Neural cell (in vitro differentiated cells): ENCODE measurements around the gene MAD1L1. TPM values are rescaled to one million over a fixed set of nuclear protein-coding genes. Genes with fewer than 3 reads are reported as not detected.

Experiments used
- H2AFZ ChIP-seq: fragments of 200-600, 300-800 bp; sonication (generic), shearing (Covaris generic); 2 replicates; pipeline ENCODE4 v1.6.0; 2014; ENCODE audit warnings: low read depth, mild to moderate bottlenecking, antibody characterized with exemption, low read length, moderate library complexity
- H3F3A ChIP-seq: fragments of 200-600 bp; shearing (Covaris generic); 2 replicates; pipeline ENCODE4 v1.6.1; 2016; ENCODE audit warnings: mild to moderate bottlenecking, moderate library complexity, mixed read lengths, antibody characterized with exemption, low read length; ENCODE audit not compliant: insufficient read depth, poor library complexity, severe bottlenecking
- H3K27ac ChIP-seq: fragments of 200-600, 300-800 bp; sonication (generic), shearing (Covaris generic); 2 replicates; pipeline ENCODE4 v1.5.1; 2014; ENCODE audit warnings: mild to moderate bottlenecking, low read length, moderate library complexity
- H3K27me3 ChIP-seq: fragments of 300-800, 200-600 bp; sonication (generic), shearing (Covaris generic); 2 replicates; pipeline ENCODE4 v1.6.0; 2014; ENCODE audit warnings: mild to moderate bottlenecking, low read depth, low read length, moderate library complexity; ENCODE audit not compliant: insufficient read depth
- H3K36me3 ChIP-seq: fragments of 300-800, 200-600 bp; sonication (generic), shearing (Covaris generic); 2 replicates; pipeline ENCODE4 v1.5.1; 2014; ENCODE audit warnings: mild to moderate bottlenecking, antibody characterized with exemption, low read length, moderate library complexity; ENCODE audit not compliant: insufficient read depth
- H3K4me2 ChIP-seq: fragments of 300-800, 200-600 bp; sonication (generic), shearing (Covaris generic); 2 replicates; pipeline ENCODE4 v1.6.0; 2014; ENCODE audit warnings: mild to moderate bottlenecking, low read length
- H3K4me3 ChIP-seq: fragments of 300-800, 200-600 bp; sonication (generic), shearing (Covaris generic); 2 replicates; pipeline ENCODE4 v1.5.1; 2014; ENCODE audit warnings: mild to moderate bottlenecking, low read length, moderate library complexity
- H3K79me2 ChIP-seq: fragments of 200-600 bp; shearing (Covaris generic); replicated peaks from 2 replicates; pipeline ENCODE4 v1.6.0; 2014; ENCODE audit warnings: mild to moderate bottlenecking, low read length, moderate library complexity; ENCODE audit not compliant: insufficient read depth
- H3K9ac ChIP-seq: fragments of 300-800, 200-600 bp; sonication (generic), shearing (Covaris generic); 2 replicates; pipeline ENCODE4 v1.6.1; 2016; ENCODE audit warnings: mild to moderate bottlenecking, low read length, mixed read lengths
- H3K9me2 ChIP-seq: fragments of 200-600 bp; shearing (Covaris generic); 2 replicates; pipeline ENCODE4 v1.6.1; 2016; ENCODE audit warnings: mild to moderate bottlenecking, low read length, mixed read lengths; ENCODE audit not compliant: insufficient read depth
- H3K9me3 ChIP-seq: fragments of 200-600, 300-800 bp; sonication (generic), shearing (Covaris generic); 2 replicates; pipeline ENCODE4 v1.6.1; 2016; ENCODE audit warnings: mild to moderate bottlenecking, mixed run types, low read length, moderate library complexity, mixed read lengths
- H4K20me1 ChIP-seq: fragments of 200-600 bp; shearing (Covaris generic); 2 replicates; pipeline ENCODE4 v1.6.1; 2016; ENCODE audit warnings: mild to moderate bottlenecking, mixed run types; ENCODE audit not compliant: insufficient read depth
- CTCF ChIP-seq: fragments of 450-650 bp; IDR thresholded peaks from 2 replicates; pipeline ENCODE4 v1.5.1; 2014; ENCODE audit warnings: antibody characterized with exemption, mild to moderate bottlenecking, moderate library complexity; ENCODE audit not compliant: poor library complexity, severe bottlenecking
- EP300 ChIP-seq: fragments of 450-650 bp; conservative IDR thresholded peaks from 2 replicates; pipeline ENCODE4 v1.6.1; 2014; ENCODE audit warnings: antibody characterized with exemption, mild to moderate bottlenecking, moderate library complexity; ENCODE audit not compliant: poor library complexity, severe bottlenecking
- EZH2 ChIP-seq: fragments of 200-600, 300-800 bp; shearing (Covaris generic), sonication (generic); IDR thresholded peaks from 2 replicates; pipeline ENCODE4 v1.6.1; 2014; ENCODE audit warnings: antibody characterized with exemption, low read length, borderline replicate concordance, mild to moderate bottlenecking; ENCODE audit not compliant: insufficient read depth, poor library complexity, severe bottlenecking
- MXI1 ChIP-seq: fragments of 450-650 bp; conservative IDR thresholded peaks from 2 replicates; pipeline ENCODE4 v1.6.1; 2014; ENCODE audit warnings: antibody characterized with exemption, mild to moderate bottlenecking; ENCODE audit not compliant: poor library complexity, severe bottlenecking
- POLR2AphosphoS5 ChIP-seq: IDR thresholded peaks from 2 replicates; pipeline ENCODE4 v1.6.1; 2012
- RAD21 ChIP-seq: fragments of 450-650 bp; conservative IDR thresholded peaks from 2 replicates; pipeline ENCODE4 v1.6.1; 2014; ENCODE audit warnings: antibody characterized with exemption, mild to moderate bottlenecking, moderate library complexity
- REST ChIP-seq: IDR thresholded peaks from 2 replicates; pipeline ENCODE4 v1.6.1; 2012; ENCODE audit warnings: borderline replicate concordance
- SMC3 ChIP-seq: fragments of 450-650 bp; conservative IDR thresholded peaks from 2 replicates; pipeline ENCODE4 v1.6.1; 2014; ENCODE audit warnings: antibody characterized with exemption, mild to moderate bottlenecking, moderate library complexity; ENCODE audit not compliant: poor library complexity
- TAF1 ChIP-seq: IDR thresholded peaks from 2 replicates; pipeline ENCODE4 v1.6.1; 2012; ENCODE audit warnings: low read depth
- polyA plus RNA-seq: library from polyadenylated mRNA; depleted of rRNA; stranded (reverse); fragments of >200 nt; gene quantifications from 2 replicates; pipeline ENCODE4 v1.2.3, GENCODE V29; 2014

Gene MAD1L1
- polyA plus RNA-seq, 1 donor from 2014 or later: 31.4 TPM

- no peaks in the 10 kb centered on the region for H3K9me3 ChIP-seq
- no peak overlapping the region for H2AFZ ChIP-seq
- no peak overlapping the region for H3K9ac ChIP-seq
- H3K27me3 ChIP-seq: no peaks in the 10 kb centered on the region
- no peaks in the 10 kb centered on the region for H4K20me1 ChIP-seq
- no peaks in the 10 kb centered on the region for H3K36me3 ChIP-seq
- no peaks in the 10 kb centered on the region for H3K9me2 ChIP-seq
- no peak overlapping the region for H3K27ac ChIP-seq
- no peak for TF ChIP-seq CTCF
- TF ChIP-seq RAD21: no peak
- no peak for TF ChIP-seq SMC3
- TF ChIP-seq TAF1: no peak
- TF ChIP-seq EP300: no peak
- TF ChIP-seq MXI1: no peak
- TF ChIP-seq EZH2: no peak
- no peak for TF ChIP-seq POLR2AphosphoS5
- TF ChIP-seq REST: no peak
- H3K4me2 ChIP-seq: no peak overlapping the region
- H3K79me2 ChIP-seq: no peaks in the 10 kb centered on the region
- H3K4me3 ChIP-seq: no peak overlapping the region
- no peaks in the 10 kb centered on the region for H3F3A ChIP-seq
Measured at GRCh38 chr7:2051707-2052656, 180.8 kb downstream of the MAD1L1 start.

GRCh38 chr7:2050511-2050866 is 182.3 kb downstream of the MAD1L1 start:
- Histone ChIP-seq H2AFZ (no peak overlapping the region), H3K79me2 (no peaks in the 10 kb centered on the region), H3K36me3 (no peaks in the 10 kb centered on the region), H3K9ac (no peak overlapping the region), H3K27ac (no peak overlapping the region), H4K20me1 (no peaks in the 10 kb centered on the region), H3K4me2 (no peak overlapping the region), H3K9me2 (no peaks in the 10 kb centered on the region), H3F3A (no peaks in the 10 kb centered on the region), H3K4me3 (no peak overlapping the region), H3K27me3 (no peaks in the 10 kb centered on the region), H3K9me3 (no peaks in the 10 kb centered on the region)
- TF ChIP-seq POLR2AphosphoS5 (no peak), TAF1 (no peak), SMC3 (no peak), CTCF (no peak)
